Hepatocyte (in vitro differentiated cells): ENCODE measurements around the gene CNGA1. TPM values are rescaled to one million over a fixed set of nuclear protein-coding genes. Genes with fewer than 3 reads are reported as not detected.
A peak's percentile ranks its signal among the peaks of the same experiment; 100 is the strongest.

Experiments
- DNase-seq: peaks from one replicate; pipeline ENCODE4 v3.0.0-alpha.2; 2016; ENCODE audit warnings: low spot score
- H2AFZ ChIP-seq: fragments of 200-600 bp; sonication (generic); 2 replicates; pipeline ENCODE4 v1.6.0; 2016; ENCODE audit warnings: antibody characterized with exemption, mild to moderate bottlenecking
- H3K27ac ChIP-seq: fragments of 200-600 bp; sonication (generic); 2 replicates; pipeline ENCODE4 v1.5.1; 2016; ENCODE audit warnings: mild to moderate bottlenecking
- H3K27me3 ChIP-seq: fragments of 200-600 bp; sonication (generic); 2 replicates; pipeline ENCODE4 v1.6.1; 2016
- H3K36me3 ChIP-seq: fragments of 200-600 bp; sonication (generic); replicated peaks from 2 replicates; pipeline ENCODE4 v1.5.1; 2016; ENCODE audit warnings: low read depth; ENCODE audit not compliant: insufficient read depth
- H3K4me1 ChIP-seq: fragments of 200-600 bp; sonication (generic); 2 replicates; pipeline ENCODE4 v1.5.1; 2016; ENCODE audit warnings: mild to moderate bottlenecking, moderate library complexity; ENCODE audit not compliant: insufficient read depth
- H3K4me2 ChIP-seq: fragments of 200-600 bp; sonication (generic); 2 replicates; pipeline ENCODE4 v1.6.0; 2016
- H3K4me3 ChIP-seq: fragments of 200-600 bp; sonication (generic); 2 replicates; pipeline ENCODE4 v1.5.1; 2016; ENCODE audit warnings: mild to moderate bottlenecking
- H3K79me2 ChIP-seq: fragments of 200-600 bp; sonication (generic); 2 replicates; pipeline ENCODE4 v1.6.0; 2017; ENCODE audit warnings: mild to moderate bottlenecking
- H3K9me2 ChIP-seq: fragments of 200-600 bp; sonication (generic); replicated peaks from 2 replicates; pipeline ENCODE4 v1.6.0; 2017; ENCODE audit warnings: mild to moderate bottlenecking; ENCODE audit not compliant: insufficient read depth
- H3K9me3 ChIP-seq: fragments of 200-600 bp; sonication (generic); 2 replicates; pipeline ENCODE4 v1.5.1; 2016; ENCODE audit warnings: low read depth, mild to moderate bottlenecking
- H4K20me1 ChIP-seq: fragments of 200-600 bp; sonication (generic); 2 replicates; pipeline ENCODE4 v1.6.0; 2016; ENCODE audit warnings: mild to moderate bottlenecking; ENCODE audit not compliant: insufficient read depth, poor library complexity, severe bottlenecking
- EZH2 ChIP-seq: fragments of 200-600 bp; sonication (generic); IDR thresholded peaks from 2 replicates; pipeline ENCODE4 v1.6.1; 2016; ENCODE audit warnings: antibody characterized with exemption, mild to moderate bottlenecking, borderline replicate concordance
- EZH2phosphoT487 ChIP-seq: fragments of 200-600 bp; sonication (generic); IDR thresholded peaks from one replicate; pipeline ENCODE4 v1.6.1; 2018; ENCODE audit warnings: antibody characterized with exemption, mild to moderate bottlenecking, low read depth, moderate library complexity; ENCODE audit not compliant: unreplicated experiment, severe bottlenecking
- WGBS: methylation state at CpG from one replicate; pipeline ENCODE4 v1.1.6; 2016; ENCODE audit warnings: low lambda C conversion rate; ENCODE audit errors: missing lambda C conversion rate; 5-methylcytosine and 5-hydroxymethylcytosine counted together
- polyA plus RNA-seq: library from polyadenylated mRNA; unstranded; fragments of >200 nt; fragmentation: Nextera tagmentation; extraction: Ambion mirVana; gene quantifications from 2 replicates; pipeline ENCODE4 v1.2.1, GENCODE V29; 2016
- total RNA-seq: library from RNA; depleted of rRNA; stranded (reverse); fragments of >200 nt; gene quantifications from 2 replicates; pipeline ENCODE4 v1.2.3, GENCODE V29; 2014
- TF ChIP-seq, protein P1 (sequence below): fragments of 200-600 bp; sonication (generic); IDR thresholded peaks from 2 replicates; pipeline ENCODE4 v1.5.1; 2016; ENCODE audit warnings: antibody characterized with exemption, mild to moderate bottlenecking; ENCODE audit not compliant: poor library complexity

The CNGA1 gene
- total and polyA plus RNA-seq, 2 experiments from 2014 or later = 4.6 TPM

DNA sequence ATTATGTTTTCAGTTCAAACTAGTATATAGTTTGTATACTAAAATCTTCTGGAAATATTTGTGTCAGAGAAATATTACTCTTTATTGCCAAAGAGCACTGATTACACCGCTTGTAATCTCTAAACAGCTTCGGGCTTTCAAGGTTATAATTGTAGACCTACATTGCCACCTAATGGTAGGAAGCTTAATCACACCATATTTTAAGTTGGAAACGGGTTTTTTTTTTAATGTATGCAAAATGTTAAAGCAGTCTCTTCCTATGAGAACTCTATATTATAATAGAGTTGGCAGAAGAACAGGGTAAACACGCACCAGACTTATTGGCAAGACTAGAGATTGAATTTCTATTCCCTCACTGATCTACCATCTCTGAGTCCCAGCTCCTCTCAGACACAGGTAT, 82.6 kb downstream of the CNGA1 start:
- Histone ChIP-seq H3K36me3 (no peaks in the 10 kb centered on the region), H2AFZ (no peak overlapping the region), H3K4me2 (no peak overlapping the region), H3K27me3 (no peaks in the 10 kb centered on the region), H3K9me2 (no peaks in the 10 kb centered on the region), H3K4me1 (no peaks in the 10 kb centered on the region), H3K27ac (no peak overlapping the region), H3K79me2 (no peaks in the 10 kb centered on the region), H3K9me3 (no peaks in the 10 kb centered on the region), H4K20me1 (no peaks in the 10 kb centered on the region), H3K4me3 (no peak overlapping the region)
- peak; percentile 58 for DNase-seq
- 4% methylated on average over 4 of the region's 4 CpGs for WGBS
- TF ChIP-seq EZH2phosphoT487 = no peak
- no peak for TF ChIP-seq EZH2
- TF ChIP-seq, protein P1, sequence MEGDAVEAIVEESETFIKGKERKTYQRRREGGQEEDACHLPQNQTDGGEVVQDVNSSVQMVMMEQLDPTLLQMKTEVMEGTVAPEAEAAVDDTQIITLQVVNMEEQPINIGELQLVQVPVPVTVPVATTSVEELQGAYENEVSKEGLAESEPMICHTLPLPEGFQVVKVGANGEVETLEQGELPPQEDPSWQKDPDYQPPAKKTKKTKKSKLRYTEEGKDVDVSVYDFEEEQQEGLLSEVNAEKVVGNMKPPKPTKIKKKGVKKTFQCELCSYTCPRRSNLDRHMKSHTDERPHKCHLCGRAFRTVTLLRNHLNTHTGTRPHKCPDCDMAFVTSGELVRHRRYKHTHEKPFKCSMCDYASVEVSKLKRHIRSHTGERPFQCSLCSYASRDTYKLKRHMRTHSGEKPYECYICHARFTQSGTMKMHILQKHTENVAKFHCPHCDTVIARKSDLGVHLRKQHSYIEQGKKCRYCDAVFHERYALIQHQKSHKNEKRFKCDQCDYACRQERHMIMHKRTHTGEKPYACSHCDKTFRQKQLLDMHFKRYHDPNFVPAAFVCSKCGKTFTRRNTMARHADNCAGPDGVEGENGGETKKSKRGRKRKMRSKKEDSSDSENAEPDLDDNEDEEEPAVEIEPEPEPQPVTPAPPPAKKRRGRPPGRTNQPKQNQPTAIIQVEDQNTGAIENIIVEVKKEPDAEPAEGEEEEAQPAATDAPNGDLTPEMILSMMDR = peak; percentile 81

- Histone ChIP-seq H3K27ac (no peak overlapping the region), H3K9me3 (no peaks in the 10 kb centered on the region), H3K27me3 (no peaks in the 10 kb centered on the region), H3K79me2 (no peaks in the 10 kb centered on the region), H2AFZ (no peak overlapping the region), H3K4me3 (no peak overlapping the region), H3K36me3 (no peaks in the 10 kb centered on the region), H3K4me2 (no peak overlapping the region), H4K20me1 (no peaks in the 10 kb centered on the region), H3K4me1 (no peaks in the 10 kb centered on the region), H3K9me2 (no peaks in the 10 kb centered on the region)
- TF ChIP-seq, protein P1 = no peak
- TF ChIP-seq EZH2phosphoT487 (no peak), EZH2 (no peak)
- DNase-seq = peak; percentile 48
- 63% methylated on average over 2 of the region's 2 CpGs for WGBS
These were observed 85.3 kb downstream of the CNGA1 start for GRCh38 chr4:47930971-47931804.

DNA sequence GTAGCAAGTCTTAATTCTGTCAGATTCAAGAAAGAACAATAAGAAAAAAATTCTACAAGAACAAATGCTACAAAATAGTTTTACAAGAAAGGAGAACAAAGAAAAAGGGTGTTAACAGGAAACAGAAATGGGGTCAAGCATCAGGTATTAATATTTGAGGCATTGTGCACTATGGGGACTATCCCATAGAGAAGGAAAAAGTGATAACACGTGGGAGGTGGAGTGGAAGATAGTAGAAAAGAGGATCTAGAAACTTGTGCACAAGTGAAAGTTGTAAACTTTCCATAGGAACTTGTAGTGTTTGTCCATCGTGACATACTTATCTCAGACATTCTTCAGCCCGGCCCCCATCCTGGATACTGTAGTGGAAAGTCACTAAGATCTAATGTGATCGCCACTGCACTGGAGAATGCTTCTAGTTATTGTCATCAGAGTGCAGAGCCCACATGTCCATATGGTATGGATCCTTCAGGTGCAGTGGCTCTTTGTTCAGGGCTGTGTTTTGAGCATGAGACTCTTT, 86.7 kb downstream of the CNGA1 start:
- Histone ChIP-seq H3K9me3 (no peaks in the 10 kb centered on the region), H3K4me1 (no peaks in the 10 kb centered on the region), H2AFZ (no peak overlapping the region), H3K27me3 (no peaks in the 10 kb centered on the region), H3K4me2 (no peak overlapping the region), H3K4me3 (no peak overlapping the region), H4K20me1 (no peaks in the 10 kb centered on the region), H3K9me2 (no peaks in the 10 kb centered on the region), H3K27ac (no peak overlapping the region), H3K36me3 (no peaks in the 10 kb centered on the region), H3K79me2 (no peaks in the 10 kb centered on the region)
- TF ChIP-seq EZH2phosphoT487 (no peak), EZH2 (no peak)
- TF ChIP-seq, protein P1 = no peak
- 84% methylated on average over 4 of the region's 4 CpGs for WGBS
- no peak for DNase-seq
